B cell (primary cell): ENCODE measurements around the gene CENPV. TPM values are rescaled to one million over a fixed set of nuclear protein-coding genes. Genes with fewer than 3 reads are reported as not detected.

Source experiments
- ATAC-seq: fragments of 200-7000 bp; cut with Tn5 transposase; one replicate; pipeline ENCODE4 v1.10.0; 2021; ENCODE audit warnings: low read depth, mild to moderate bottlenecking, moderate number of reproducible peaks, moderate library complexity
- CTCF ChIA-PET: fragments of 350-600 bp; sonication (Branson Sonifier 250); formaldehyde crosslinking; loops from one replicate; lab custom pipeline; 2021; ENCODE audit warnings: antibody characterized with exemption, inconsistent platforms; lab: Charles Lee
- POLR2A ChIA-PET: fragments of 350-600 bp; sonication (Branson Sonifier 250); formaldehyde crosslinking; loops from one replicate; lab custom pipeline; 2021; ENCODE audit warnings: antibody characterized with exemption; lab: Charles Lee
- DNase-seq: peaks from one replicate; pipeline ENCODE4 v3.0.0; 2013
- H2AFZ ChIP-seq: 2 replicates; pipeline ENCODE4 v1.6.1; 2012; ENCODE audit warnings: mild to moderate bottlenecking, low read depth, low read length; ENCODE audit not compliant: insufficient read depth, poor library complexity, severe bottlenecking
- H3K27ac ChIP-seq, 2 donors: 1 replicate in 1 of 2; 2 replicates in 1 of 2; pipeline ENCODE4 v1.5.1; 2012 to 2013; ENCODE audit warnings: low read length in 2 of 2, mild to moderate bottlenecking in 2 of 2, moderate library complexity in 1 of 2
- H3K27me3 ChIP-seq, 4 experiments: fragments of 200-600 bp in 1 of 4; sonication (generic) in 1 of 4; replicated peaks in 1 of 4; 1 replicate in 2 of 4; 2 replicates in 2 of 4; pipeline versions ENCODE4 v1.6.1 to v1.7.0; 2013 to 2016; ENCODE audit warnings: low read length in 3 of 4, mild to moderate bottlenecking in 2 of 4, mixed read lengths in 1 of 4, moderate library complexity in 1 of 4; ENCODE audit not compliant: insufficient read depth in 4 of 4, control insufficient read depth in 3 of 4; ENCODE audit errors: control extremely low read depth in 1 of 4
- H3K36me3 ChIP-seq, 2 experiments: replicated peaks in 1 of 2; 1 replicate in 1 of 2; 2 replicates in 1 of 2; pipeline versions ENCODE4 v1.6.1 to v1.7.1; 2013; ENCODE audit warnings: low read length in 1 of 2; ENCODE audit not compliant: insufficient read depth in 2 of 2, control insufficient read depth in 1 of 2; ENCODE audit errors: control extremely low read depth in 1 of 2, extremely low read depth in 1 of 2
- H3K4me1 ChIP-seq, 2 donors: fragments of 200-600 bp in 1 of 2; sonication (generic) in 1 of 2; 1 replicate in 1 of 2; 2 replicates in 1 of 2; pipeline versions ENCODE4 v1.5.1 to v1.6.1; 2013 to 2017; ENCODE audit warnings: low read length in 2 of 2; ENCODE audit not compliant: control insufficient read depth in 2 of 2, insufficient read depth in 2 of 2
- H3K4me2 ChIP-seq: replicated peaks from 2 replicates; pipeline ENCODE3; 2012; ENCODE audit warnings: mild to moderate bottlenecking, low read depth, low read length; ENCODE audit not compliant: poor library complexity, severe bottlenecking
- H3K4me3 ChIP-seq, 5 experiments: fragments of 200-600 bp in 1 of 5; sonication (generic) in 1 of 5; 1 replicate in 3 of 5; 2 replicates in 2 of 5; pipeline versions ENCODE4 v1.5.1 to v1.7.0; 2011 to 2016; ENCODE audit warnings: low read length in 4 of 5, mild to moderate bottlenecking in 4 of 5, low read depth in 2 of 5, control low read depth in 1 of 5, moderate library complexity in 1 of 5; ENCODE audit not compliant: insufficient read depth in 1 of 5; ENCODE audit errors: control extremely low read depth in 1 of 5, extremely low read depth in 1 of 5
- H3K79me2 ChIP-seq: fragments of 200-600 bp; sonication (generic); one replicate; pipeline ENCODE4 v1.6.0; 2016; ENCODE audit warnings: low read length; ENCODE audit not compliant: control insufficient read depth, insufficient read depth
- H3K9ac ChIP-seq: fragments of 200-600 bp; sonication (generic); 2 replicates; pipeline ENCODE4 v1.6.1; 2017; ENCODE audit warnings: mild to moderate bottlenecking, low read length, moderate library complexity
- H3K9me3 ChIP-seq, 3 donors: one replicate each; pipeline versions ENCODE4 v1.6.1 to v1.7.1; 2013; ENCODE audit warnings: low read length in 2 of 3; ENCODE audit not compliant: control insufficient read depth in 2 of 3, insufficient read depth in 1 of 3; ENCODE audit errors: control extremely low read depth in 1 of 3
- H4K20me1 ChIP-seq: 2 replicates; pipeline ENCODE4 v1.6.0; 2012; ENCODE audit warnings: mild to moderate bottlenecking, low read length; ENCODE audit not compliant: insufficient read depth, control insufficient read depth, poor library complexity, severe bottlenecking
- H3K27ac Mint-ChIP-seq: one replicate; pipeline ENCODE4 v1.8.0; 2021; ENCODE audit warnings: mixed read lengths
- H3K27me3 Mint-ChIP-seq: one replicate; pipeline ENCODE4 v1.8.0; 2021; ENCODE audit warnings: mixed read lengths
- H3K4me1 Mint-ChIP-seq: one replicate; pipeline ENCODE4 v1.8.0; 2021; ENCODE audit warnings: mixed read lengths
- H3K4me3 Mint-ChIP-seq: one replicate; pipeline ENCODE4 v1.8.0; 2021; ENCODE audit warnings: mixed read lengths
- H3K9me3 Mint-ChIP-seq: one replicate; pipeline ENCODE4 v1.8.0; 2022; ENCODE audit warnings: mixed read lengths; ENCODE audit not compliant: insufficient read depth
- CTCF ChIP-seq: fragments of 200-600 bp; IDR thresholded peaks from one replicate; pipeline ENCODE4 v1.8.0; 2022; ENCODE audit warnings: antibody characterized with exemption, mild to moderate bottlenecking
- EZH2 ChIP-seq: IDR thresholded peaks from 2 replicates; pipeline ENCODE4 v1.6.1; 2012; ENCODE audit warnings: borderline replicate concordance, low read depth, mild to moderate bottlenecking, moderate library complexity, low read length; ENCODE audit not compliant: insufficient read depth, poor library complexity, severe bottlenecking
- WGBS: methylation state at CpG from one replicate; pipeline ENCODE4 v1.1.5; 2013; ENCODE audit warnings: missing lambda C conversion rate; ENCODE audit not compliant: insufficient coverage; 5-methylcytosine and 5-hydroxymethylcytosine counted together
- intact Hi-C: fragments of 100-400 bp; cut with micrococcal nuclease; formaldehyde crosslinking; loops from one replicate; pipeline ENCODE4 v1.10.0; 2022
- polyA plus RNA-seq: library from polyadenylated mRNA; depleted of rRNA; stranded (reverse); fragments of >200 nt; gene quantifications from 2 replicates; pipeline ENCODE4 v1.2.3, GENCODE V29; 2012
- total RNA-seq, 2 donors: library from RNA; stranded (reverse); fragments of 120-200 nt in 1 of 2; gene quantifications; 1 replicate in 1 of 2; 2 replicates in 1 of 2; pipeline versions ENCODE4 v1.2.3 to v1.2.4, GENCODE V29; 2013 to 2022

Gene CENPV
- total and polyA plus RNA-seq, 2 donors (not counting 1 experiment from before 2014, with no cell fraction given): 15.8 to 28.1 TPM

GRCh38 chr17:16348586-16348985, 4.7 kb downstream of the CENPV start:
- TF ChIP-seq EZH2: no peak
- no peak for TF ChIP-seq CTCF
- H3K9me3 Mint-ChIP-seq: no peaks in the 10 kb centered on the region
- DNase-seq (no peak), ATAC-seq (no peak)
- no peaks in the 10 kb centered on the region for H3K9me3 ChIP-seq
- peaks cover 11% of the 10 kb centered on the region for H3K79me2 ChIP-seq
- H3K27ac ChIP-seq: no peak overlapping the region
- peaks cover 0 to 28% of the 10 kb centered on the region in 2 experiments for H3K36me3 ChIP-seq
- peaks cover 11% of the 10 kb centered on the region for H3K4me1 Mint-ChIP-seq
- peaks cover 8 to 12% of the 10 kb centered on the region in 2 donors for H3K4me1 ChIP-seq
- H3K27me3 Mint-ChIP-seq: no peaks in the 10 kb centered on the region
- ChIA-PET CTCF (interaction anchor here (1.0 to 2.0 kb wide), 2 partner anchors 15 to 21 kb away, joined by 4 to 11 read pairs; no protein-coding TSS in a partner anchor), POLR2A (no interaction called here)
- intact Hi-C loops: no loop called here
- H3K4me2 ChIP-seq: no peak overlapping the region
- H3K4me3 ChIP-seq: no peak overlapping the region
- 98% methylated on average over 6 of the region's 6 CpGs for WGBS
- H4K20me1 ChIP-seq: no peaks in the 10 kb centered on the region
- no peak overlapping the region for H3K4me3 Mint-ChIP-seq
- no peaks in the 10 kb centered on the region for H3K27me3 ChIP-seq
- no peak overlapping the region for H2AFZ ChIP-seq
- no peak overlapping the region for H3K27ac Mint-ChIP-seq
- no peak overlapping the region for H3K9ac ChIP-seq

DNA sequence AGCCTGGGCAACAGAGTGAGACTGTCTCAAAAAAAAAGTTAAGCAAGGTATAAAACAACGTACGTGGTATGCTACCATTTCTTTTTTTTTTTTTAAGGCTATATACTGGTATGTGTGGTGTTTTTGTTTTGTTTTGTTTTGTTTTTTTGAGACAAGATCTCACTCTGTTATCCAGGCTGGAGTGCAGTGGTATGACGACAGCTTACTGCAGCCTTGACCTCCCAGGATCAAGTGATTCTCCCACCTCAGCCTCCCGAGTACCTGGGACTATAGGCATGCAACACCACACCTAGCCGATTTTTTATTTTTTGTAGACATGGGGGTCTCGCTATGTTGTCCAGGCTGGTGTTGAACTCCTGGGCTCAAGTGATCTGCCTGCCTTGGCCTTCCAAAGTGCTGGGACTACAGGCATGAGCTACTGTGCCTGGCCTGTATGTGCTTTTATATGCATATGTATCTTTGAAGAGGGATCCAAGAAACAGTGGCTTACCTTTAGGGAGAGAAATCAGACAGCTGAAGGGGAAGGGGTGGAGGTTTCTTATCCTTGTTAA, 6.5 kb downstream of the CENPV start:
- Histone ChIP-seq H3K9ac (no peak overlapping the region), H3K79me2 (peaks cover under 1% of the 10 kb centered on the region), H3K27ac (no peak overlapping the region), H3K4me3 (no peak overlapping the region), H3K9me3 (no peaks in the 10 kb centered on the region), H3K36me3 (peaks cover 0 to 33% of the 10 kb centered on the region in 2 experiments), H3K4me2 (no peak overlapping the region), H2AFZ (no peak overlapping the region), H3K4me1 (peaks cover under 1 to 2% of the 10 kb centered on the region in 2 donors), H4K20me1 (no peaks in the 10 kb centered on the region), H3K27me3 (no peaks in the 10 kb centered on the region)
- ChIA-PET POLR2A (no interaction called here), CTCF (interaction anchor here (1.0 kb wide), 1 partner anchor 12 kb away, joined by 3 read pairs; no protein-coding TSS in a partner anchor)
- no peak overlapping the region for H3K27ac Mint-ChIP-seq
- no peak for ATAC-seq
- DNase-seq: no peak
- TF ChIP-seq CTCF (no peak), EZH2 (no peak)
- intact Hi-C loops: no loop called here
- no peaks in the 10 kb centered on the region for H3K9me3 Mint-ChIP-seq
- WGBS: 96% methylated on average over 3 of the region's 6 CpGs
- H3K4me1 Mint-ChIP-seq: peaks cover 2% of the 10 kb centered on the region
- H3K4me3 Mint-ChIP-seq: no peak overlapping the region
- H3K27me3 Mint-ChIP-seq: no peaks in the 10 kb centered on the region
